GM21360 (cell line): ENCODE data around the gene HAVCR2.
A peak's percentile ranks its signal among the peaks of the same experiment; 100 is the strongest.

ENCODE experiments used
- ATAC-seq: cut with Tn5 transposase; IDR thresholded peaks from one replicate; pipeline ENCODE4 v1.9.1; 2021; ENCODE audit warnings: mild to moderate bottlenecking, moderate library complexity; ENCODE audit not compliant: unreplicated experiment

Gene HAVCR2

GRCh38 chr5:157108976-157109375 is at the start of gene HAVCR2:
Gene HAVCR2 (minus strand): TSS chr5:157109044. CDS start chr5:157108983, 61 bp downstream.
- ATAC-seq = peak; percentile 88

DNA sequence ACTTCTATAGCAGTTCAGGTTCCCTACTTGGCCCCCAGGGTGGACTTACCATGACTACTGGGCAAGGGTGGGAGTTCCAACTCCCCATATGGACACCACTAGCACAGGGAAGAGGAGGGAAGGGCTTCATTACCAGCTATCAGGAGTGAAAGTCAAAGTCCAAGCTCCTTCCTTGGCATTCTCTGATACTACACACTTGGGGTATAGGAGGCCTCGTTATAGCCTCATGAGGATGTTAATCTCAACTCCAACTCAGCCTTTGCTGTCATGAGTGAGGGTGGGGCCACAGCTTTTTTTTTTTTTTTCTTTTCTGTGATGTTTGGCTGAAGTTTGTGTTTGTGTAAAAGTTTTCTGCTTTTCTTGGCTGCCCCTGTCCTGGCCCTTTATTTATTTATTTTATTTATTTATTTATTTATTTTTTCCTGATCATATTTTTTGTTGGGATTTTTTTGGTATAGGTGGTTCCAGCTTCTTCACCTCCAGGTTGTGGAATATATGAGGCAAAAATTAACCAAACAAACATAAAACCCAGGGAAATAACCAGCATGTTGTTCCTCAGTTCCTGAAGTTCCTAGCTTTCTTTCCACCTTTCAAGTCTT is 48.5 kb upstream of the HAVCR2 start:
- no peak for ATAC-seq

DNA sequence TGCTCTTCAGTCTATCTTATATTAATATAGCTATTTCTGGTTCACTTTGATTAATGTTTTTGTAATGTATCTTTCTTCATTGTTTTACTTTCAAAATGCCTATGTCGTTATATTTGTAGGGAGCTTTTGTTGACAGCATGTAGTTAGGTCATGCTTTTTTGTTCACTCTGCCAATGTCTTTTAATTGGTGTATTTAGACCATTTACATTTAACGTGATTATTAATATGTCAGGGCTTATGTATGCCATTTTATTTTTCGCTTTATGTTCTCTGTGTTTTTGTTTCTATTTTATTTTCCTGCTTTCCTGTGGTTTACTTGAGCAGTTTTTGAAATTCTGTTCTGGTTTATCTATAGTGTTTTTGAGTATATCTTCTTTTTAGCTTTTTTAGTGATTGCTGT is 46.5 kb upstream of the HAVCR2 start:
- ATAC-seq = no peak

GRCh38 chr5:157150995-157151394 is 42.2 kb upstream of the HAVCR2 start:
- no peak for ATAC-seq

GRCh38 chr5:157148734-157149615 is 40.1 kb upstream of the HAVCR2 start:
- peak; percentile 61 for ATAC-seq

- ATAC-seq = peak; percentile 23
These were observed 34.5 kb upstream of the HAVCR2 start for GRCh38 chr5:157143127-157143971.

- peak; percentile 100 for ATAC-seq
These were observed 33.7 kb upstream of the HAVCR2 start, which contains the start of gene MED7 for GRCh38 chr5:157142317-157143126. Gene MED7 (minus strand): TSS chr5:157142865. CDS start chr5:157139431, 3,434 bp downstream.

DNA sequence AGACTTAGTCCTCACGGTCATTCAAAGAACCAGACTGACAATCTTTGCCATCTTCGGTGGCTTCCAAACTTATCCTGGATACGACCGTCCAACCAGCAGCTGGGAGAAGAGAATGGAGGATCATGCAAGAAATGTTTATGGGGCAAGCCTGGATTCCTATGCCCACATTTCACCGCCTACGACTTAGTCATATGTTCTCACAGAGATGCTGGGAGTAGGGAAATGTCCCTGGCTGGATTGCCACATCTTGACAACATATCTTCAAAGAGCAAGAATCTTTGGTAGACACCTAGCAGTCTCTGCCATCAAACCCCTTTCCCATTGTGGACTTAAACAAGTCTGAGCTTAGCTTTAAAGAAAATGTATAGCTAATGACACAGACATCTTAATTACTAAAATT is 28.8 kb upstream of the HAVCR2 start:
- no peak for ATAC-seq

DNA sequence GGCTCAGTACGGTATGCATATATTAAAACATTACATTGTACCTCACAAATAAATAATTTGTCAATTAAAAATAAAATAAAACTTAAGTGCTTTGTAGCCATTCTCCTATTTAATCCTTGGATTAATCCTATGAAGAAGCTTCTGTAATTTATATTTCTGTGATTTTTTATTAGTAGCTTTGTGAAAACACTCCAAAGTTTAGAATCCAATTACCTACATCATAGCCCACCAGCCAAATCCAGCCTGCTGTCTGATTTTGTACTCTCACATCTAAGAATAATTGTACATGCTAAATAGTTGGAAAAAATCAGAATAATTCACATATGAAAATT is 23.4 kb upstream of the HAVCR2 start:
- ATAC-seq = no peak

DNA sequence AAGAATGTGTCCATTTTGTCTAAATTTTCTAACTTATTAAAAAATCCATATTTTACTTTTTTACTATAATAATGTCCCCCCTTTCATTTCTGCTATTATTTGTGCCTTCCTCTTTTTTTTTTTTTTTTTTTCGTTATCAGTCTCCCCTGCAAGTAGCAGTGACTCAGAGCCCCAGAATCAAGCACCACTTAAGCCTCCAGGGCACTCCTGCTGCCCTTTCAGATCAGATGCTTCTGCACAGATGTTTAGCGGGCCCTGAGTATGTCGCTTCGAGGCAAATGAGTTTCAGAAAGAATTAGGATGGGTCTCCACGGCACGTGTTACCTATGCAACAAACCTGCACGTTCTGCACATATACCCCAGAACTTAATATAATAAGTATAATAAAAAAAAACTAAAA is 22.1 kb upstream of the HAVCR2 start:
- peak; percentile 83 for ATAC-seq

GRCh38 chr5:157121709-157122108 is 12.9 kb upstream of the HAVCR2 start:
- no peak for ATAC-seq

- ATAC-seq = no peak
These were observed 11.3 kb upstream of the HAVCR2 start for GRCh38 chr5:157120102-157120501.

- peak; percentile 89 for ATAC-seq
These were observed 7.7 kb upstream of the HAVCR2 start for GRCh38 chr5:157116483-157116954.

GRCh38 chr5:157115502-157115901 is 6.7 kb upstream of the HAVCR2 start:
- no peak for ATAC-seq

GRCh38 chr5:157115012-157115411 is 6.2 kb upstream of the HAVCR2 start:
- ATAC-seq = no peak

GRCh38 chr5:157113002-157113401 is 4.2 kb upstream of the HAVCR2 start:
- ATAC-seq = no peak

- ATAC-seq = peak; percentile 65
These were observed 900 bp upstream of the HAVCR2 start for GRCh38 chr5:157109744-157110143.

DNA sequence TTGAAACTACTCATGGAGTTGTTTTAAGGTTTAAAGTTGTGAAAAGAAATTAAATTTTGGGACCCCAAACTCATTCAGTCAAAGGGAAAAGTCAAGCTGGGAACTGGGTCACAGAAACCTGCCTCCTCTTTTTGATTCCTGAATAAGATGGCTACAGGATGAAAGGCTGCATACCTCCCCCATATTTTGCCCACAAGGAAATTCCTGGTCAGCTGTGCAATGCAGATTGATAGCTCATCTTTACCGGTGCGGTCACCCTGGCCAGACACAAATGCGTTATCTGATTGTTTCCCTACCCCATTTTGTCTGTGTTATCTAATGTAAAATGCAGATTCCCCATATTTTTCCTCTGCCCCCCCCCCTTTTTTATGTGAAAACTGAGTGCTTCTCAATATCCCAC is 1.3 kb downstream of the HAVCR2 start:
- no peak for ATAC-seq

- no peak for ATAC-seq
These were observed 2.0 kb downstream of the HAVCR2 start for GRCh38 chr5:157106630-157107461.
